RWPE2 (cell line): Measurements from ENCODE around the gene TMEM185B.
"Not testable (repeated sequence)": the region's sequence is repeated elsewhere in the genome, so short reads cannot be mapped to it uniquely, and the experiment has no call there.

Experiments used
- ATAC-seq: fragments of 200-7000 bp; cut with Tn5 transposase; 3 replicates; pipeline ENCODE4 v1.9.1; 2021; ENCODE audit warnings: low read depth
- DNase-seq: peaks from one replicate; pipeline ENCODE4 v3.0.0-alpha.2; 2020; ENCODE audit warnings: low spot score
- H3K27ac ChIP-seq: fragments of 450-650 bp; 2 replicates; pipeline ENCODE4 v1.5.1; 2017; ENCODE audit warnings: mild to moderate bottlenecking; ENCODE audit not compliant: poor library complexity, severe bottlenecking
- H3K27me3 ChIP-seq: fragments of 250-450 bp; sonication (Bioruptor Pico); 2 replicates; pipeline ENCODE4 v1.5.1; 2021; ENCODE audit warnings: mild to moderate bottlenecking, moderate library complexity; ENCODE audit not compliant: insufficient read depth, poor library complexity, severe bottlenecking
- H3K36me3 ChIP-seq: fragments of 250-450 bp; sonication (Bioruptor Pico); 2 replicates; pipeline ENCODE4 v1.5.1; 2020; ENCODE audit warnings: low read depth, mild to moderate bottlenecking, moderate library complexity
- H3K4me1 ChIP-seq: fragments of 250-450 bp; sonication (Bioruptor Pico); 2 replicates; pipeline ENCODE4 v1.5.1; 2021; ENCODE audit warnings: mild to moderate bottlenecking, moderate library complexity; ENCODE audit not compliant: insufficient read depth, poor library complexity, severe bottlenecking
- H3K4me3 ChIP-seq: fragments of 250-450 bp; sonication (Bioruptor Pico); 2 replicates; pipeline ENCODE4 v1.5.1; 2021; ENCODE audit warnings: mild to moderate bottlenecking, moderate library complexity; ENCODE audit not compliant: severe bottlenecking
- H3K9me3 ChIP-seq: fragments of 250-450 bp; sonication (Bioruptor Pico); 2 replicates; pipeline ENCODE4 v1.5.1; 2021; ENCODE audit warnings: mild to moderate bottlenecking, moderate library complexity; ENCODE audit not compliant: severe bottlenecking
- TF ChIP-seq, protein P1 (sequence below): fragments of 450-650 bp; IDR thresholded peaks from one replicate; pipeline ENCODE4 v1.5.1; 2017; ENCODE audit warnings: mild to moderate bottlenecking, moderate library complexity; ENCODE audit not compliant: poor library complexity, severe bottlenecking

TMEM185B gene

DNA sequence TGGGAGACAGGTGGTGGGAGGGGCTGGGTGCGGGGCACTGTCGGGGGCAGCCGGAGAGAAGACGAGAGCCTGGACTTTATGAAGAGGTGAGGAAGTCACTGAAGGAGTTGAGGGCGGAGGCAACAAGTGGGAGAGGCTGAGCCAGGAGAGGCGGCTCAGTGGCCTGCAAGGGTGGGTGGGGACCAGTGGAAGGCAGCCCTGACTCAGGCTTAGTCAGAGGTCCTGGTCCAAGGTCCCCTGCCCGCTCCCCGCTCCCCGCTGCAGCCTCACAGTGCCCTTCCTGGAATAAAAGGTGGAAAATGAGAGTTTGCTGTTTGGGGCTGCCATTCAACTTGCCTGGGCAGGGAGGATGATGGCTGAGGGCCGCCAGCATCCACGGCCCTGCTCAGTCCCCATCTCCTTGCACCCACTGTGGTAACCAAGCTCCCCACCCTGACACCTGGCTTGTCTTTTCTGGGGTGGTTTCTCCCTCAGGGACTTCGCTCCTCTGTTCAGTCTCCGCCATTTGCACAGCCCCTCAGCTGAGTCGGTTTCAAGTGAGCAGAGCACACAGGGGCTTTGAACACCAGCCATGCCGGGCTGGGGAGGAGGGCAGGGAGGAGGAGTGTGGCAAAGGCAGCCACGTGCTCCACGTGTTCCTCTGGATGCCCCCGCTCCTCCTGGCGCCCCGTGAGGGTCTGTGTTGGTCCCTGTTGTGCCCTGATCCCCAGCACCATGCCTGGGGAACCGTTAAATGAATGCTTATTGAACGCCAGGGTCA, 15.7 kb upstream of the TMEM185B start:
- TF ChIP-seq, protein P1, sequence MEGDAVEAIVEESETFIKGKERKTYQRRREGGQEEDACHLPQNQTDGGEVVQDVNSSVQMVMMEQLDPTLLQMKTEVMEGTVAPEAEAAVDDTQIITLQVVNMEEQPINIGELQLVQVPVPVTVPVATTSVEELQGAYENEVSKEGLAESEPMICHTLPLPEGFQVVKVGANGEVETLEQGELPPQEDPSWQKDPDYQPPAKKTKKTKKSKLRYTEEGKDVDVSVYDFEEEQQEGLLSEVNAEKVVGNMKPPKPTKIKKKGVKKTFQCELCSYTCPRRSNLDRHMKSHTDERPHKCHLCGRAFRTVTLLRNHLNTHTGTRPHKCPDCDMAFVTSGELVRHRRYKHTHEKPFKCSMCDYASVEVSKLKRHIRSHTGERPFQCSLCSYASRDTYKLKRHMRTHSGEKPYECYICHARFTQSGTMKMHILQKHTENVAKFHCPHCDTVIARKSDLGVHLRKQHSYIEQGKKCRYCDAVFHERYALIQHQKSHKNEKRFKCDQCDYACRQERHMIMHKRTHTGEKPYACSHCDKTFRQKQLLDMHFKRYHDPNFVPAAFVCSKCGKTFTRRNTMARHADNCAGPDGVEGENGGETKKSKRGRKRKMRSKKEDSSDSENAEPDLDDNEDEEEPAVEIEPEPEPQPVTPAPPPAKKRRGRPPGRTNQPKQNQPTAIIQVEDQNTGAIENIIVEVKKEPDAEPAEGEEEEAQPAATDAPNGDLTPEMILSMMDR = no peak
- no peaks in the 10 kb centered on the region for H3K27me3 ChIP-seq
- no peaks in the 10 kb centered on the region for H3K9me3 ChIP-seq
- no peaks in the 10 kb centered on the region for H3K36me3 ChIP-seq
- peaks cover 26% of the 10 kb centered on the region for H3K4me1 ChIP-seq
- DNase-seq = peak; percentile 94
- peak; percentile 87 for ATAC-seq
- H3K27ac ChIP-seq = peak overlapping the region; percentile 76
- H3K4me3 ChIP-seq = no peak overlapping the region

DNA sequence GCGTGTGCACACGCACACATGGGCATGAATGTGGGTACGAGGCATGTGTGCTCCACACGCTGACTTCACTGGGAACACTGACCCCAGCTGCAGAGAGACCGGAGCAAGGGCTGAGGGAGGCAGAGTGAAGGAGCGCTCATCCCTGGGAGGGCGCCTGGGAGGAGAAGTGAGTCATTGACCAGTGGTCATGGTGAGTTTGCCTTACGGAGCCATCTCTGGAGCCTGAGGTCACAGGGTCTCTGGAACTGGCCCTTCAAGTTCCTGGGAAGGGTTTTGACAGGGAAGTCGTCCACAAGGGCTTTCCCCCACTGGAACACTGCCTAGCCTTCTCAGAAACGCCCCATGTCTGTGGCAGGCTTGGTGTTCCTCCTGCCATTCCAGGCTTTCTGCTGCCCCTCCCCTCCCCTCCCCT, 14.3 kb upstream of the TMEM185B start:
- H3K36me3 ChIP-seq = no peaks in the 10 kb centered on the region
- no peak for DNase-seq
- peak overlapping the region; percentile 76 for H3K27ac ChIP-seq
- TF ChIP-seq, protein P1 = no peak
- H3K4me3 ChIP-seq = no peak overlapping the region
- no peaks in the 10 kb centered on the region for H3K9me3 ChIP-seq
- peaks cover 26% of the 10 kb centered on the region for H3K4me1 ChIP-seq
- peak; percentile 47 for ATAC-seq
- H3K27me3 ChIP-seq = no peaks in the 10 kb centered on the region

DNA sequence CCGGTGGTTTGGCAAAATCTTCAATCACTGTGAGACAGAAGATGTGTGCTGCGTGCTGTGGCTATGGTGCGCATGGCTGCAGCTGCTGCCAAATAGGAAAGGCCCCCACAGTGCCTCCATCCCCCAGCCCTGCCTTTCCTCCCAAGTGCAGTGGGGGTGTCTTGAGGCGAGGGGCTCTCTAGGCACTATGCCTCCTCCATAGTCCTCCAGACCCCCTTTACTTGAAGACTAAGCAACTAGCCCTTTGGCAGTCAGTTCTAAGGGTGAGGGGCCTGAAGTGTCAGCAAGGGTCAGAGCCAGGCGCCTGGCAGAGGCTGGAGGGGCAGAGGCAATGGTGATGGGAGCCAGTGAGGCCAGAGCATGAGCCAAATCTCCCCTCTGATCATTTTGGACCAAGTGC, 13.6 kb upstream of the TMEM185B start:
- H3K9me3 ChIP-seq = no peaks in the 10 kb centered on the region
- no peak for ATAC-seq
- H3K4me1 ChIP-seq = peaks cover 26% of the 10 kb centered on the region
- H3K36me3 ChIP-seq = no peaks in the 10 kb centered on the region
- TF ChIP-seq, protein P1 = no peak
- H3K27me3 ChIP-seq = no peaks in the 10 kb centered on the region
- no peak for DNase-seq
- no peak overlapping the region for H3K27ac ChIP-seq
- no peak overlapping the region for H3K4me3 ChIP-seq

GRCh38 chr2:120236316-120236715, 13.1 kb upstream of the TMEM185B start:
- DNase-seq = no peak
- H3K9me3 ChIP-seq = no peaks in the 10 kb centered on the region
- peaks cover 26% of the 10 kb centered on the region for H3K4me1 ChIP-seq
- H3K27ac ChIP-seq = no peak overlapping the region
- TF ChIP-seq, protein P1 = no peak
- no peaks in the 10 kb centered on the region for H3K36me3 ChIP-seq
- no peak overlapping the region for H3K4me3 ChIP-seq
- no peak for ATAC-seq
- H3K27me3 ChIP-seq = no peaks in the 10 kb centered on the region

GRCh38 chr2:120235681-120236080, 12.5 kb upstream of the TMEM185B start:
- DNase-seq (no peak), ATAC-seq (no peak)
- H3K36me3 ChIP-seq = no peaks in the 10 kb centered on the region
- no peak overlapping the region for H3K27ac ChIP-seq
- TF ChIP-seq, protein P1 = no peak
- no peaks in the 10 kb centered on the region for H3K27me3 ChIP-seq
- no peak overlapping the region for H3K4me3 ChIP-seq
- peaks cover 26% of the 10 kb centered on the region for H3K4me1 ChIP-seq
- H3K9me3 ChIP-seq = no peaks in the 10 kb centered on the region

DNA sequence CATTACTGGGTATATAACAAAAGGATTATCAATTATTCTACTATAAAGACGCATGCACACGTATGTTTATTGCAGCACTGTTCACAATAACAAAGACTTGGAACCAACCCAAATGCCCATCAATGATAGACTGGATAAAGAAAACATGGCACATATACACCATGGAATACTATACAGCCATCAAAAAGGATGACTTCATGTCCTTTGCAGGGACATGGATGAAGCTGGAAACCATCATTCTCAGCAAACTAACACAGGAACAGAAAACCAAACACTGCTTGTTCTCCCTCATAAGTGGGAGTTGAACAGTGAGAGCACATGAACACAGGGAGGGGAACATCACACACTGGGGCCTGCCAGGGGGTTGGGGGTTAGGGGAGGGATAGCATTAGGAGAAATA, 12.0 kb upstream of the TMEM185B start:
- peaks cover 26% of the 10 kb centered on the region for H3K4me1 ChIP-seq
- not testable (repeated sequence) for DNase-seq, H3K27me3 ChIP-seq, H3K27ac ChIP-seq, ATAC-seq, H3K4me3 ChIP-seq, H3K36me3 ChIP-seq, H3K9me3 ChIP-seq
